GM20431 (cell line): ENCODE data around the gene SURF2.
"Not testable (repeated sequence)": the region's sequence is repeated elsewhere in the genome, so short reads cannot be mapped to it uniquely, and the experiment has no call there.

Source experiments
- in situ Hi-C: fragments of 300-500 bp; cut with MseI, MboI; formaldehyde crosslinking; loops from one replicate; pipeline ENCODE4 v1.15.0; 2020; ENCODE audit warnings: low sequenced_read_pairs; ENCODE audit not compliant: unreplicated experiment

The SURF2 gene

DNA sequence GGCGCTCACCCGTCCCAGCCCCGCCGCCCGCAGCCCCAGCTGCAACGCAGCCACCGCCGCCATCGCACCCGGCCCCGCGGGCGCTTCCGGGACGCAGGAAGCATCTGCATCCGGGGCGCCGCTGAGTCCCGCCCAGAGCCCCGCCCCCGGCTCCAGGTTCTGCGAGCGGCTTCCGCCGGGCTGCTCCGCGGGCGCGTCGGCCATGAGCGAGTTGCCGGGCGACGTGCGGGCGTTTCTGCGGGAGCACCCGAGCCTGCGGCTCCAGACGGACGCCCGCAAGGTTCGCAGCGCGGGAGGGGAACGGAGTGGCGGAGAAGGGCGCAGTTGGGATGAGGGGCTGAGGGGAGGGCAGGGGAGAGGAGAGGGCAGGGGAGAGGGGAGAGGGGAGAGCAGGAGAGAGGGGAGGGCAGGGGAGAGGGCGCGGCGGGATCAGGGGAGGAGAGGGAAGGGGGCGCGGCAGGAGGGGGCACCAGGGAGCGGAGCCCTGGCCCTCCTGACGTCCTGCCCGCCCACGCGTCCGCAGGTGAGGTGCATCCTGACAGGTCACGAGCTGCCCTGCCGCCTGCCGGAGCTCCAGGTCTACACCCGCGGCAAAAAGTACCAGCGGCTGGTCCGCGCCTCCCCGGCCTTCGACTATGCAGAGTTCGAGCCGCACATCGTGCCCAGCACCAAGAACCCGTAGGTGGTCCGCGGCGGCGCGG lies at the start of gene SURF2, which contains the start of gene SURF1:
Gene SURF2 (plus strand): TSS at position 160 of the 701 bp plus-strand sequence. CDS start 43 bp downstream, at position 203.
Gene SURF1 (minus strand): TSS at position 97 of the 701 bp plus-strand sequence. CDS start 34 bp downstream, at position 63.
- in situ Hi-C loops = no loop called here

DNA sequence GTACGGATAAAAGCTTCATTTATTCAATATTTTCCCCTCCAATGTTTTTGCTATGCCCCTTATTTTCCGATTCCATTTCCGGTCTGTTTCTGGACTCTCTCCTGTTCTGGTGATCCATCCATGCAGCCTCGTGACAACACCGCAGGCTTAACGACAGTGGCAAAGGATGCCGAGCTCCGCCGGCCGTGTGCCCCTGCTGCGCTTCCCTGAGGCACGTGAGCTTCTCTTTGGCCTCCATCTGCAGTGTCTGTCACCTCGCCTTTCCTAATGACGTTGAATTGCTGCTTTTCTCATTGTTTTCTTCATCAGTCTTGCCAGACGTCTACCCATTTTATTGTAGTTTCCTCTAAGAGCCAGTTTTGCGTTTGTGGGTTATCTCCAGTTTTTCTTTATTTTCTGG lies 49.0 kb upstream of the SURF2 start:
- in situ Hi-C loops = no loop called here

DNA sequence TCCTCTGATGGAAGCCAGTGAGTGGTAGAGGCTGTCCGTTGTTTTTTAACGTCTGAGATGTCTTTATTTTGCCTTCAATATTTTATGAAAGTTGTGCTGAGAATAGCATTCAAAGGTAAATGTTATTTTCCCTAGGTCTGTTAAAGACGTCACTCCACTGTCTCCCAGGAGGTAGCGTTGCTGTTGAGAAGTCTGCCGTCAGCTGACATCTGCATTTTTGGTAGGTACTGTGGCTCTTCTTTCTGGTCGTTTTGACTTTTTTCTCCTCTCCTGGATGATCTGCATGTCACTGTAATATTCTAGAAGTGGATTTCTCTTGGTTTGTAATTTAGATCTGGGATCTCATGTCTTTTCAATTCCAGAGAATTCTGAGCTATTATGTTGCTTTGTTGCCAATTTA lies 46.7 kb upstream of the SURF2 start:
- in situ Hi-C loops = no loop called here

DNA sequence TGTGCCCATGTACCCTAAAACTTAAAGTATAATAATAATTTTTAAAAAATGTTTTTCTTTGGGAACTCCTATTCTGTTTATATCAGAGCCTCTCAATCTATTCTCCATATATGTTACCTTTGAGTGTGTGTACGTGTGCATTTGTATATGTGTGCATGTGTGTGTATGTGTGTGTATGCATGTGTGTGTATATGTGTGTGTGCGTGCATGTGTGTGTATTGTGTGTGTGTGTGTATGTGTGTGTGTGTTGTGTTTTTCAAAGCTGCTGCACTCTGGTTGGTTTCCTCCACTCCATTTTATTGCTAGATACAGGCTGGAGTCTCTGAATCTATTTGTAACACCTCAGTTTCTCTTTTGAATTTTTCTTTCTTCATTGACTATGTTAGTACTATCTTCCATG lies 40.4 kb upstream of the SURF2 start:
- in situ Hi-C loops = no loop called here

GRCh38 chr9:133317551-133317950 lies 38.8 kb upstream of the SURF2 start:
- in situ Hi-C loops = not testable (repeated sequence)

GRCh38 chr9:133320421-133320881 lies 35.9 kb upstream of the SURF2 start:
- in situ Hi-C loops = no loop called here

DNA sequence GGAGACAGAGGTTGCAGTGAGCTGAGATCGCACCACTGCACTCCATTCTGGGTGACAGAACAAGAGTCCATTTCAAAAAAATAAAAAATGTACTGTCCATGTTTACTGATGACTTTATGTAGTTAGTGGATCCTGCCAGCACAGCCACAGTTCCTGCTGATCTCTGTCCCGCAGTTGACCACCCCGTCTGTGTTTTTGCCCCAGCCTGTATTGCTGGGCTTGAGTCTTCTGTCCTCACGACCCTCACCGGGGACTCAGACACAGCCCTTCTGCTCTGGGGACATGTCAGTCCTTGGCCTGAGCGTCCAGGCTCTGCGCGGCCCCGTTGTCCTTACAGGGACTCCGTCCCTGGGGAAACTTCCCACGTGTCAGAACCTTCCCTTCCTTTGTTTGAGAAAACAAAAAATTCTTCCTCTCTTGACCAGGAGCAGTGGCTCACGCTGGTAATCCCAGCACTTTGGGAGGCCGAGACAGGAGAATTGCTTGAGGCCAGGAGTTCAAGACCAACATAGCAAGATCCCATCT lies 34.9 kb upstream of the SURF2 start:
- in situ Hi-C loops = no loop called here

- in situ Hi-C loops = no loop called here
Measured at GRCh38 chr9:133322701-133323100, 33.6 kb upstream of the SURF2 start.

GRCh38 chr9:133323211-133323610 lies 33.1 kb upstream of the SURF2 start:
- in situ Hi-C loops = no loop called here

DNA sequence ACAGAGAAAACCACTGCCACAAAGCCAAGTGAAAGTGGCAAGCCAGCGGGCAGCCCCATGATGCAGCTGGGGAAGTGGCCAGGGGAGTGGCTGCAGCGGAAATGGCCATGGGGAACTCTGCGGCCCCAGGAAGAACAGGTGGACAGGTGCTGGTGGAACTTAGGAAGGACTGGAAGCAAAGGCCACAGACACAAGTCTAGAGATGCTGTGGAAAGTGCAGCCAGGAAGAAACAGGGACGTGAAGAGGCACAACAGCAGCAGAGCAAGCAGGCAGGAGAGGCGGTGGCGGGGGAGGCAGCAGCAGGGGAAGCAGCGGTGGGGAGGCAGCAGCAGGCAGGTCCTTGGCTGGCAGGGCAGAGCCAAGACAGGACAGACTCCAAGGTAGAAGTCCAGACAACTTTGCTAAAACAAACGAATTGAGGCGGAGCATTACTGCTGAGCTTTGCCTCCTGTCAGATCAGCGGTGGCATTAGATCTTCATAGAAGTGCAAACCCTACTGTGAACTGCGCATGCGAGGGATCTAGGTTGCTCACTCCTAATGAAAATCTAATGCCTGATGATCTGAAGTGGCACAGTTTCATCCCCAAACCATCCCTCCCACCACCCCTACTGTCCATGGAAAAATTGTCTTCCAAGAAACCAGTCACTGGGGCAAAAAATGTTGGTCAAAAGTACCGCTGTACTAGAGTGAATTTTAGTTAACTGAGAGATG lies 32.2 kb upstream of the SURF2 start:
- in situ Hi-C loops = no loop called here

DNA sequence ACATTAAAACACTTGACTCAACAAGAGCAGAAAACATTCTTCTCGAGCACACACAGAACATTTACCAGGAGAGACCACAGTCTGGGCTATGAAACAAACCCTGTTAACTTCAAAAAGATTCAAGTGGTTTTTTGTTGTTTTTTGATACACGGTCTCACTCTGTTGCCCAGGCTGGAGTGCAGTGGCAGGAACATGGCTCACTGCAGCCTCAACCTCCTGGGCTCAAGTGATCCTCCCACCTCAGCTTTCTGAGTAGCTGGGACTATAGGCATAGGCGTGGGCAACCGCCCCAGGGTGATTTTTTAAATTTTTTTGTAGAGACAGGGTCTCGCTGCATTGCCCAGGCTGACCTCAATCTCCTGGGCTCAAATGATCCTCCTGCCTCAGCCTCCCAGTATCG lies 29.3 kb upstream of the SURF2 start:
- in situ Hi-C loops = not testable (repeated sequence)

- in situ Hi-C loops = no loop called here
Measured at GRCh38 chr9:133327834-133328484, 28.4 kb upstream of the SURF2 start.

DNA sequence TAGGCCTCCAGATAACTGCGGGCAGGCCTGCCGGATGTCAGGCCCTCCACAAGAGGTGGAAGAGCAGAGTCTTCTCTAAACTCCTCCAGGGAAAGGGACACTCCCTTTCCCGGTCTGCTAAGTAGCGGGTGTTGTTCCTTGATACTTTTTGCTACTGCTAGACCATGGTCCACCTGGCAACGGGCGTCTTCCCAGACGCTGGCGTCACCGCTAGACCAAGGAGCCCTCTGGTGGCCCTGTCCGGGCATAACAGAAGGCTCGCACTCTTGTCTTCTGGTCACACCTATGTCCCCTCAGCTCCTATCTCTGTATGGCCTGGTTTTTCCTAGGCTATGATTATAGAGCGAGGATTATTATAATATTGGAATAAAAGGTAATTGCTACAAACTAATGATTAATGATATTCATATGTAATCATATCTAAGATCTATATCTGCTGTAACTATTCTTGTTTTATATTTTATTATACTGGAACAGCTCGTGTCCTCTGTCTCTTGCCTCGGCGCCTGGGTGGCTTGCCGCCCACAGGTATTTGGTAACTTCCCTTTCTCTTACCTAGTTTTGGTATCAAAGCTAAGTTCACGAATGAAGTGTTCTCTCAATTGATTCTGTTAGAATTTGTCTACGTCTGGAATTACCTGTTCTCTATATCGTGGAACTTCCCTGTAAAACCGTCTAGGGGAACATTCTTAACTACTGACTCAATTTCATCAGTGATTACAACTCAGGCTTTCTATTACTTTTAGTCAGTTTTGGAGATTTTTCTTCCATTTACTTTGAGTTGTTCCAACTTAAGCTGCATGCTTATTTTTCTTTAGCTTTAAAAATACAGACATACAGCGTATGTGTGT lies 26.8 kb upstream of the SURF2 start:
- in situ Hi-C loops = not testable (repeated sequence)

- in situ Hi-C loops = no loop called here
Measured at GRCh38 chr9:133331221-133331620, 25.1 kb upstream of the SURF2 start.

GRCh38 chr9:133331641-133332380 lies 24.5 kb upstream of the SURF2 start:
- in situ Hi-C loops = no loop called here

- in situ Hi-C loops = no loop called here
Measured at GRCh38 chr9:133332381-133332730, 24.0 kb upstream of the SURF2 start.

GRCh38 chr9:133333011-133333410 lies 23.3 kb upstream of the SURF2 start:
- in situ Hi-C loops = no loop called here

DNA sequence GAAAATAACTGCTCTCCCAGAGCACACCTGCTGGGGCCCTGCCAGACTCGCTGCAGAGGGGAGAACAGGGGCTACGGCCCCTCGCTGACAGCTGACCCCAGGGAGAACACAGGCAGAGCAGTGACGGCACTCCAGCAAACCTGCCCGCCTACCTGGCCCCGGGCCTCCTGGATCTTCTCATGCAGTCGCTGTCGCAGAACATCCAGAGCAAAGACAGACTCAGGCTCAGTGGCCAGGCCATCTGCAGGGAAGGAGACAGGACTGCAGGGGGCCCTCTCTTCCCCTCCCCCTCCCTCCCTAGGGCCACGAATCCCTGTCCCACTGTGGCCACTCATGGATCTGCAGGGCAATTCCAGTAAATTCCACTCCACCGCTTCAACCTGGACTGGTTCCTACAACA lies 22.8 kb upstream of the SURF2 start:
- in situ Hi-C loops = no loop called here

DNA sequence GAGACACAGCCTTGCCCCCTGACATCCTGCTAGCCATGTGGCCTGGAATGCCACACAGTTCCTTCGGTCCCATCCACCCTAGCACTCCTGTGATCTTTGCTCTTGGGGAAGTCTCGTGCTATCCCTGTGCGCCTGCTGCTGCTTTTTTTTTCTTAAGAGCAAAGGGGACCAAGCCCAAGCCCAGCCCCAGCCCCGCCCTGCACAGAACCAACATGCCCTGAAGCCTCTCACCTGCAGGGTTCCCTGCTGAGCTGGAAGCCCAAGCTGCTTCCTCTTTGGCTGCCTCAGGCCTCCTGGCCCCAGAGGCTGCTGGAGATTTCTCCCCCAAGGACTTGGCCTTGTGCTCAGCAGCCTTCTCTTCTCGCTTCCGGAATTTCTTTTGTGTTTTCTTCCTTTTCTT lies 22.2 kb upstream of the SURF2 start:
- in situ Hi-C loops = no loop called here
